Activated CD4-positive, alpha-beta memory T cell treated with anti-CD3 and anti-CD28 coated beads for 36 hours (primary cell): Measurements from ENCODE around the gene MPHOSPH6. TPM values are rescaled to one million over a fixed set of nuclear protein-coding genes. Genes with fewer than 3 reads are reported as not detected.

Experiments used
- CTCF ChIA-PET: fragments of 350-600 bp; sonication (Branson Sonifier 250); formaldehyde crosslinking; loops from one replicate; lab custom pipeline; 2021; ENCODE audit warnings: antibody characterized with exemption, inconsistent platforms; lab: Charles Lee
- POLR2A ChIA-PET: fragments of 350-600 bp; sonication (Branson Sonifier 250); formaldehyde crosslinking; loops from one replicate; lab custom pipeline; 2021; ENCODE audit warnings: antibody characterized with exemption; lab: Charles Lee
- DNase-seq: peaks from one replicate; pipeline ENCODE4 v3.0.0-alpha.2; 2020
- H3K27ac Mint-ChIP-seq: one replicate; pipeline ENCODE4 v1.8.0; 2021; ENCODE audit warnings: mixed read lengths
- H3K27me3 Mint-ChIP-seq: one replicate; pipeline ENCODE4 v1.8.0; 2021; ENCODE audit warnings: mixed read lengths
- H3K36me3 Mint-ChIP-seq: one replicate; pipeline ENCODE4 v1.8.0; 2021; ENCODE audit warnings: mixed read lengths
- H3K4me1 Mint-ChIP-seq: one replicate; pipeline ENCODE4 v1.8.0; 2021; ENCODE audit warnings: low read depth, mixed read lengths
- H3K4me3 Mint-ChIP-seq: one replicate; pipeline ENCODE4 v1.8.0; 2021; ENCODE audit warnings: mild to moderate bottlenecking, mixed read lengths
- H3K9me3 Mint-ChIP-seq: one replicate; pipeline ENCODE4 v1.8.0; 2021; ENCODE audit warnings: mixed read lengths
- intact Hi-C: fragments of 100-400 bp; cut with micrococcal nuclease; formaldehyde crosslinking; loops from one replicate; pipeline ENCODE4 v1.15.1; 2023
- total RNA-seq, 2 experiments: library from RNA; stranded (reverse); gene quantifications; one replicate each; pipeline ENCODE4 v1.2.3, GENCODE V29; 2021

Gene MPHOSPH6
- total RNA-seq, 2 experiments from 2014 or later, result 36.0 to 37.0 TPM

DNA sequence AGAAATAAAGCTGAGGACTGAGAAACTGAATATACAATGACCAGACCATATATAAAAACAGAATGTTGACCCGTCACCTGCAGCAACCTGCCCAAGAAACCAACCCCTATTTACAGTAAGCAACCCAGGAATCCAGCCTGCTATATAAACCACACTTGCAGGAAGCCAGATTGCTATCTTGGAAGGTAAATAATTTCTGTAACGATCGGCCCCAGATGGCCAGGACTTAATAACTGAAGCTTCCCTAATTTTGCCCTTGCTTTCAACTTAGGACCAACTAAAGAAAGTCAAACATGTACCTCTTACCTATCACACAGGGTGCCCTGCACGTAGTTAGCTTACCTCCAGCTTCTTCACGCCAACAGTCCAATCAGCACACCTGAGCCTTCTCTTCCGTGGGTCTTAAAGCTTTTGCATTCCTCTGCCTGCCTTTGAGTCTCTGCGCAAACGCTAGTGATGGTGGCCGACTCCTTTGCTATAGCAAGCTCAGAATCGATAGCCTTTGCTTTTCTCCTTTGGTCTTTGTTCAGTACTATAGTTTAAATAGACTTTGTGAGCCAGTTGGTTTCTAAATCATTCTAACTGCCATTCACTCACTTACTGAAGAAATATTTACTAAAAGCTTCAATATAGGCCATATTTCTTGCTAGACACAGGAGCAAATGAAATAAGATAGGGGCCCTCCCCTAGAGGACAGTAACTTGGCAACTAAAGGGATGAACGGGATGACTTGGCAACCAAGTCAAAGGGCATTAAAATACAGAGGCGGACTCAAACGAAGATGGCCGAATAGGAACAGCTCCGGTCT is 31.3 kb downstream of the MPHOSPH6 start:
- no peak for DNase-seq
- ChIA-PET CTCF (no interaction called here), POLR2A (no interaction called here)
- Mint-ChIP-seq H3K36me3 (peaks cover 32% of the 10 kb centered on the region), H3K9me3 (no peaks in the 10 kb centered on the region), H3K27ac (no peak overlapping the region), H3K4me3 (no peak overlapping the region), H3K27me3 (no peaks in the 10 kb centered on the region), H3K4me1 (peaks cover 13% of the 10 kb centered on the region)
- intact Hi-C loops, result no loop called here

DNA sequence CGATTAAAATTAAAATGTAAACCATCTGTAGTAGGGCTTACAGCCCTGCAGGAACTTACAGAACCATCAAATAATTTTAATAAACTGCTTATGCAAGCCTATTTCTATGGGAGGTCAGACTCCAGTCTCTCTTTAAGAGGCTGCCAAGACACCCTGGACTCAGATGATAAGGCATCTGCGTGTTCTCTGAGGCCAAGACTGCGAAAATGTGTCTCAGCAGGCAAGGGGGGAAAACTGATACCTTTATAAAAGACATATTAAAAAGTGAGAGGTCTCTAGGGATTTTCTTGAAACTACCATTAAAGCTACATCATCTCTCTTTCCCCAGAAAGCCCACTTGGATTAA is 32.2 kb downstream of the MPHOSPH6 start:
- H3K27me3 Mint-ChIP-seq, result no peaks in the 10 kb centered on the region
- H3K27ac Mint-ChIP-seq, result no peak overlapping the region
- no peak for DNase-seq
- peaks cover 30% of the 10 kb centered on the region for H3K36me3 Mint-ChIP-seq
- ChIA-PET POLR2A (no interaction called here), CTCF (no interaction called here)
- peaks cover 18% of the 10 kb centered on the region for H3K4me1 Mint-ChIP-seq
- no peaks in the 10 kb centered on the region for H3K9me3 Mint-ChIP-seq
- intact Hi-C loops, result no loop called here
- no peak overlapping the region for H3K4me3 Mint-ChIP-seq

DNA sequence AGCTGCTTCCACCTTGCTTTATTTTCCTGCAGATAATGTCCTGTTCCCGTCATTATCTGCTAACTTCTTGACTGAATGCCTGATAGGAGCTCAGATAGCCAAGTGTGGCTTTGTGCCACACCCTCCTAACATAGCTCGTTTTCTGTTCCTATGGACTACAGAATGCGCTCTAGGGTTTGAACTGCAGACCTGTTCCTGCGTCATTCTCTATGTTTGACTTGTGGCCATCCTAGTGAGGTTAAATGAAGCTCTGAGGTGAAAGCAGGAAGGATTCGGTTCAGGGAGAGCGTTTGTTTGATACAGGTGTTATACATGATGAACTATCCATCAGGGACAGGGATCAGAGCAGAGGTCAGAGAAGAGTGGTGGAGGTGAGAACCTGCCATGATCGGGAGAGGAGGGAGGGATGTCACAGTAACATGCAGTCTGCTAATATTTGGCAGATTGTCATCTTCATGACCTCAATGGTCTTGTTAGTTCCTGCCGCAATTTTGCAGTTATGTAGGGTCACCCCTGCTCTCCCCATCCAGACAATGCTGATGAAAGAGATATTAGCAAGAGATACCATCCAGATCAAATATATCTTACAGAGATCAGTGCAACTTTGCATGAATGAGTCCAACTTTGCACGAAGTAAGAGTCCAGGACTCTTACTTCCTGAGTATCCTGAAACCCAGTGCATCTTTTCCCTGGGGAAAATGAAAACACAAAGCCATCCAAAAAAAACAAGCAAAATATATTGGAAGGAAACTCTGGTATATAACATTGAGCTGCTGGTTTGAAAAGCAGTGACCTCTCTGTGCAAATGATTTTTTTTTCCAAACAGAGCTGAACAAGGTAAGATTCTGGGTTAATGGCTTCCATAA is 32.8 kb downstream of the MPHOSPH6 start:
- intact Hi-C loops, result no loop called here

DNA sequence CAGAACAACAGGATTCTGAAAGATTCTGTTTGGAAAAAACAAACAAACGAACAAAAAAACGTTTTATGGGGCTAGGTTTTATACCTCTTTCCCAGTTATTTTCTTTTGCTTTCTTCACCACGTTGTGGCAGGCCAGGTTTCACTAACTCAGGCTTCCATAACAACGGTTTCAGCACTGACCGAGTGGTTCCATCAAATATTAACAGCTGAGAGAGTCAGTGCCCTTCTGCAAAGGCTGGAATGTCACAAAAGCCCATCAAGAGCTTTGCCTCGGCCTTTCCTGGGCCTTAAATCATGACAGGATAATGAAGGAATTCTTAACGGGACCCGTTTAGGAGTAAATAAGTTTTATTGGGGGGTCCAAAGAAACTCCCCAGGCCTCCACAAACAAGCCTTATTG is 34.2 kb downstream of the MPHOSPH6 start:
- H3K36me3 Mint-ChIP-seq, result peaks cover 26% of the 10 kb centered on the region
- H3K27me3 Mint-ChIP-seq, result no peaks in the 10 kb centered on the region
- no peak overlapping the region for H3K4me3 Mint-ChIP-seq
- CTCF ChIA-PET, result interaction anchor here (1.0 kb wide), 1 partner anchor 94 kb away, joined by 4 read pairs; no protein-coding TSS in a partner anchor
- peaks cover 18% of the 10 kb centered on the region for H3K4me1 Mint-ChIP-seq
- DNase-seq, result no peak
- H3K27ac Mint-ChIP-seq, result no peak overlapping the region
- intact Hi-C loops, result no loop called here
- H3K9me3 Mint-ChIP-seq, result no peaks in the 10 kb centered on the region
- POLR2A ChIA-PET, result no interaction called here

More for the DNA sequence above, 32.8 kb downstream of the MPHOSPH6 start:
- Mint-ChIP-seq H3K9me3 (no peaks in the 10 kb centered on the region), H3K4me1 (peaks cover 18% of the 10 kb centered on the region), H3K4me3 (no peak overlapping the region), H3K36me3 (peaks cover 30% of the 10 kb centered on the region), H3K27ac (no peak overlapping the region), H3K27me3 (no peaks in the 10 kb centered on the region)
- POLR2A ChIA-PET, result no interaction called here
- CTCF ChIA-PET, result no interaction called here
- DNase-seq, result no peak

DNA sequence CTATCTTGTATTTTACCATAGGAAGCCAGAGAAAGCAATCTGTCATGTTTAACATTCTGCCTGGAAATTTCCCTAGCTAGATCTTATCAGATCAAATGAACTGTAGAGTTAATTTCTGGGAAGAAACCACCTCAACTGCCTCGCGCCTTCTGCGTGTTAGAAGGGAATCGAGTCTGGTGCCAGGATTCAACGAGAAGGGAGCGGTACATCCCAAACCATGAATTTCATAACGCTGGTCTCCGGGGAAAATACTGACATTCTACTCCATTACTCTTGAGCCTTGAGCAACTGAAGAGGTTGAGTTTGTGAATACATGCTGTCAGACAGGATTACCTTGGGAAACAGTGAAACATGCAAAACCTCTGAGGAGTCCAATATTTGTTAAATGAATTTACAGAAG is 35.2 kb downstream of the MPHOSPH6 start:
- H3K27ac Mint-ChIP-seq, result no peak overlapping the region
- POLR2A ChIA-PET, result no interaction called here
- no peak overlapping the region for H3K4me3 Mint-ChIP-seq
- no peak for DNase-seq
- H3K36me3 Mint-ChIP-seq, result peaks cover 25% of the 10 kb centered on the region
- no peaks in the 10 kb centered on the region for H3K27me3 Mint-ChIP-seq
- H3K9me3 Mint-ChIP-seq, result no peaks in the 10 kb centered on the region
- peaks cover 18% of the 10 kb centered on the region for H3K4me1 Mint-ChIP-seq
- CTCF ChIA-PET, result no interaction called here
- intact Hi-C loops, result no loop called here

DNA sequence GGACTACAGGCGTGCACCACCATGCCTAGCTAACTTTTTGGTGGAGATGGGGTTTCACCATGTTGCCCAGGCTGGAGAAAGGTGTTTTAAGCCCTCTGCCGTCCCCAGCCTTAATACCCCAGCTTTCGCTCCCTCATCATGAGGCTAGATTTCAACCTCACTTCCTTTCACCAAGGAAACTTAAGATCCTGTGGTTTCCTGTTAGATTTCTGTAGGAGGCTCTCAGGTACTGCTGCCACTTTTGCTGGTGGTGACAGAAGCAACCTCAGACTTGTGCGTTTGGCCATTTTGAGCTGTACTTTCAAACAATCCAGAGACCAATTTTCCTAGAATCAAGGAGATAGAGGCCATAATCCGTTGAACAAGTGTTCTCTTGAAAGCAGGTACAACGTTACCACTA is 36.2 kb downstream of the MPHOSPH6 start:
- no peak overlapping the region for H3K4me3 Mint-ChIP-seq
- ChIA-PET CTCF (interaction anchor here (1.4 to 2.0 kb wide), 2 partner anchors 9 to 97 kb away, joined by 4 to 7 read pairs; no protein-coding TSS in a partner anchor), POLR2A (no interaction called here)
- peaks cover 21% of the 10 kb centered on the region for H3K36me3 Mint-ChIP-seq
- intact Hi-C loops, result no loop called here
- no peaks in the 10 kb centered on the region for H3K9me3 Mint-ChIP-seq
- H3K27me3 Mint-ChIP-seq, result no peaks in the 10 kb centered on the region
- H3K4me1 Mint-ChIP-seq, result peaks cover 18% of the 10 kb centered on the region
- peak; percentile 24 for DNase-seq
- no peak overlapping the region for H3K27ac Mint-ChIP-seq

DNA sequence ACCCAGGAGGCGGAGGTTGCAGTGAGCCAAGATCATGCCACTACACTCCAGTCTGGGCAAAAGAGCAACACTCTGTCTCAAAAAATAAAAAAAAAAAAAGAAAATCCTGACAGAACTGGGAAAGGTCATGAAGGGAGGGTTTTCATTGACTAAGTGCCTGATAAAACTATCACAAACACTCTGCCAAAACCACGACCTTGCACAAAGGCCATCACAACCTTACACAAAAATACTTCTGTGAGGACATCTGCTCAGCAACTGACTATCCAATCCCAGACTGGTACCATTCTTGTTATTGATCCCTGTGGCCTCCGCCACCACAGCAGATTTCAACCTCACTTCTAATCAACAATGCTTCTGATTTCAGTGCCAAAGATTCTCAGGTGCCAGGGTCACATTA is 40.1 kb downstream of the MPHOSPH6 start:
- Mint-ChIP-seq H3K27me3 (no peaks in the 10 kb centered on the region), H3K36me3 (peaks cover 1% of the 10 kb centered on the region), H3K4me3 (no peak overlapping the region), H3K4me1 (peaks cover 16% of the 10 kb centered on the region), H3K27ac (no peak overlapping the region), H3K9me3 (peaks cover 11% of the 10 kb centered on the region)
- DNase-seq, result no peak
- ChIA-PET POLR2A (no interaction called here), CTCF (no interaction called here)
- intact Hi-C loops, result no loop called here

DNA sequence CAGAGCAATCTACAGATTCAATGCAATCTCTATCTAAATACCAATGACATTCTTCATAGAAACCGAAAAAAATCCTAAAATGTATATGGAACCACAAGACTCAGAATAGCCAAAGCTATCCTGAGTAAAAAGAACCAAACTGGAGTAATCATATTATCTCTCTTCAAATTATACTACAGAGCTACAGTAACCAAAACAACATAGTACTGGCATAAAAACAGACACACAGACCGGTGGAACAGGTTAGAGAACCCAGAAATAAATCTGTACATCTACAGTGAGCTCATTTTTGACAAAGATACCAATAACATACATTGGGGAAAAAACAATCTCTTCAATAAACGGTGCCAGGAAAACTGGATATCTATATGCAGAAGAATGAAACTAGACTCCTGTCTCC is 45.4 kb downstream of the MPHOSPH6 start:
- POLR2A ChIA-PET, result no interaction called here
- Mint-ChIP-seq H3K4me3 (no peak overlapping the region), H3K27me3 (no peaks in the 10 kb centered on the region)

DNA sequence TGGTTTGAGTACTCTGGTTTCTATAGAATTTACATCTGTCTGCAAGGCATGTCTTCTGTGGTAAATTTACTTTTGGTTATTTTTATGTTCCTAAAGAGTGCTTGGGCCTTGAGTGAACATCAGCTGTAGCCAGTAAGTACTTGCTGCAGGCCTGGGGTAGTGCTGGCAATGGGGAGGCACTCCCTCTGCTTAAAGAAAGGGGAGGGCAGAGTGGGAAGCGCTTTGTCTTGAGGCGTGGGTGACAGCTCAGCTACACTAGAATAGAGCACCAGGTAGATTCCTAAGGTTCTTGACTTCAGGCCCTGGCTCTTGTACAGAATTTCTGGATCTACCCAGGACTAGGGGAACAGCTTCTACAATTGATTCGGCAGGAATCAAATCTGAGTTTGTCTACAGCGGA is 50.6 kb downstream of the MPHOSPH6 start:
- no peak overlapping the region for H3K4me3 Mint-ChIP-seq
- H3K36me3 Mint-ChIP-seq, result no peaks in the 10 kb centered on the region
- H3K27ac Mint-ChIP-seq, result no peak overlapping the region
- no peaks in the 10 kb centered on the region for H3K27me3 Mint-ChIP-seq
- H3K4me1 Mint-ChIP-seq, result no peaks in the 10 kb centered on the region
- ChIA-PET CTCF (no interaction called here), POLR2A (no interaction called here)
- intact Hi-C loops, result no loop called here
- no peaks in the 10 kb centered on the region for H3K9me3 Mint-ChIP-seq
- no peak for DNase-seq

More for the DNA sequence above, 45.4 kb downstream of the MPHOSPH6 start:
- no peak for DNase-seq
- Mint-ChIP-seq H3K4me1 (no peaks in the 10 kb centered on the region), H3K9me3 (peaks cover 11% of the 10 kb centered on the region), H3K36me3 (peaks cover 1% of the 10 kb centered on the region), H3K27ac (no peak overlapping the region)
- CTCF ChIA-PET, result interaction anchor here (0.6 to 1.3 kb wide), 2 partner anchors 9 to 17 kb away, joined by 3 to 4 read pairs; no protein-coding TSS in a partner anchor
- intact Hi-C loops, result no loop called here

DNA sequence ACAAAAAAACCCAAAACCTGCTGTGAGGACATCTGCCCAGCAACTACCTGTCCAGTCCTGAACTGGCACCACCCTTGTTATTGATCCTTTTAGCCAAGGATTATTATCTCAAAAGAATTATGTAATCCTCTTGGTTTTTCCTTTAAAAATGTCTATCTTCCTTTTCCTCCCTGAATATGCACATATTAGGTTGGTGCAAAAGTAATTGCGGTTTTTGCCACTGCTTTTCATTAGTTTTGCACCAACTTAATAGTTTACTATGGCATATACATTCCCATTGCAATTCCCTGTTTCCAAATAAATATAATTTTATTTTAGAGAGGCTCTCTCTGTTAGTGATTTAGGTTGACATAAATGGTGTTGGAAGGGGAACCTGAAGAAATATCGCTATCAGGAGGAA is 51.3 kb downstream of the MPHOSPH6 start:
- no peak for DNase-seq
- ChIA-PET CTCF (no interaction called here), POLR2A (no interaction called here)
- no peaks in the 10 kb centered on the region for H3K36me3 Mint-ChIP-seq
- H3K4me3 Mint-ChIP-seq, result no peak overlapping the region
- H3K4me1 Mint-ChIP-seq, result no peaks in the 10 kb centered on the region
- H3K9me3 Mint-ChIP-seq, result no peaks in the 10 kb centered on the region
- no peaks in the 10 kb centered on the region for H3K27me3 Mint-ChIP-seq
- intact Hi-C loops, result no loop called here
- H3K27ac Mint-ChIP-seq, result no peak overlapping the region

DNA sequence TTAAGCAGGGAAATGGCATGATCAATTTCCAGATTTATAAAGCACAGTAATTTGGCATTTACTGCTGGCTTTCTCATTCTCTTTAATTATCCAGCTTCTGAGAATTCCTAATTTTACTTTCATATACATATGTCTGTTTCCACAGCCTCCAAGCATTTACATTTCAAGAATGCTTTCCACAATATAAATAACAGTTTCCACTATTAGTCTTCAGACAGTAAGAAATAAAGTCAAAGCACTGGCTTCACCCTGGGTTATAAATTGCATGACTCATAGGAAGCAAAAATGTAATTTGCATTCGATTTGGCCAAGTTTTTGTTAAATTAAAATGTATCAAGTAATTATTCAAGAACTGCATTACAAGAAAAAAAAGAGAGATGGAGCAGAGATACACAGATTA is 53.5 kb downstream of the MPHOSPH6 start:
- H3K27ac Mint-ChIP-seq, result no peak overlapping the region
- intact Hi-C loops, result no loop called here
- CTCF ChIA-PET, result no interaction called here
- H3K4me3 Mint-ChIP-seq, result no peak overlapping the region
- H3K27me3 Mint-ChIP-seq, result no peaks in the 10 kb centered on the region
- POLR2A ChIA-PET, result no interaction called here
- no peaks in the 10 kb centered on the region for H3K4me1 Mint-ChIP-seq
- no peak for DNase-seq
- no peaks in the 10 kb centered on the region for H3K9me3 Mint-ChIP-seq
- H3K36me3 Mint-ChIP-seq, result no peaks in the 10 kb centered on the region

DNA sequence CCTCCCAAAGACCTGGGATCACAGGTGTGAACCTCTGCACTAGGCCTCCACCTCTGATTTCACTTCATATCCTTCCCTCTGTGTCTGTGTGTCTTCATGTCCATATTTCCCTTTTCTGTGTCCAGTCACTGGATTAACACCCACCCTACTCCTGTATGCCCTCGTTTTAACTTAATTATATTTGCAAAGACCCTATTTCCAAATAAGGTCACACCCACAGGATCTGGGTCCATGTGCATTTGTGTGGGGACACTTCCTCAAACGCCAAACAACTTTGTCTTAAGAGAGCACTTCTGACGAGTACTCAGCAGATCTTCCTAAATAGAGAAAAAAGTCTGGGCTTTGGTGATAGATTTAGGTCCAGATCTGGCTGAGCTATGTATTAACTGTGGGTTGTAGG is 56.3 kb downstream of the MPHOSPH6 start:
- H3K9me3 Mint-ChIP-seq, result no peaks in the 10 kb centered on the region
- no peak for DNase-seq
- no peaks in the 10 kb centered on the region for H3K36me3 Mint-ChIP-seq
- ChIA-PET POLR2A (no interaction called here), CTCF (no interaction called here)
- intact Hi-C loops, result no loop called here
- H3K4me1 Mint-ChIP-seq, result no peaks in the 10 kb centered on the region
- no peaks in the 10 kb centered on the region for H3K27me3 Mint-ChIP-seq
- H3K27ac Mint-ChIP-seq, result no peak overlapping the region
- no peak overlapping the region for H3K4me3 Mint-ChIP-seq
